Transverse colon (tissue), 4 donors: Measurements from ENCODE around the gene PDGFD.

Experiments
- CTCF ChIP-seq, 5 experiments: fragments of 200-600 bp in 3 of 5; fragments of 450-650 bp in 2 of 5; sonication (generic) in 3 of 5; IDR thresholded peaks; 1 replicate in 2 of 5; 2 replicates in 3 of 5; pipeline ENCODE4 v1.5.1; 2016 to 2017; ENCODE audit warnings: antibody characterized with exemption in 5 of 5, inconsistent platforms in 3 of 5, mild to moderate bottlenecking in 2 of 5, moderate library complexity in 1 of 5
- EP300 ChIP-seq: sonication (generic); formaldehyde crosslinking; IDR thresholded peaks from one replicate; pipeline ENCODE4 v1.6.1; 2017; ENCODE audit warnings: antibody characterized with exemption, low read depth
- POLR2A ChIP-seq: fragments of 450-650 bp; IDR thresholded peaks from one replicate; pipeline ENCODE4 v1.6.1; 2016; ENCODE audit warnings: antibody characterized with exemption, mild to moderate bottlenecking, moderate library complexity
- POLR2AphosphoS5 ChIP-seq, 3 donors: sonication (generic); formaldehyde crosslinking; IDR thresholded peaks; one replicate each; pipeline ENCODE4 v1.6.1; 2016; ENCODE audit warnings: antibody characterized with exemption in 3 of 3

- no peak for TF ChIP-seq CTCF (IDR thresholded peaks at IDR 0.05)
- no peak for TF ChIP-seq POLR2A
- no peak for TF ChIP-seq POLR2AphosphoS5 (IDR thresholded peaks at IDR 0.05)
- no peak for TF ChIP-seq EP300
These were observed 130.8 kb downstream of the PDGFD start for GRCh38 chr11:104033134-104033533.
